Mesothelial cell of epicardium (in vitro differentiated cells): ENCODE measurements around the gene MARCHF6. TPM values are rescaled to one million over a fixed set of nuclear protein-coding genes. Genes with fewer than 3 reads are reported as not detected.
"Not testable (repeated sequence)": the region's sequence is repeated elsewhere in the genome, so short reads cannot be mapped to it uniquely, and the experiment has no call there.

Experiments used
- DNase-seq, 2 experiments: peaks; one replicate each; pipeline ENCODE4 v3.0.0; 2021; ENCODE audit warnings: low spot score in 2 of 2; ENCODE audit not compliant: unreplicated experiment in 2 of 2
- H3K27ac Mint-ChIP-seq: 2 replicates; pipeline ENCODE4 v1.8.0; 2021; ENCODE audit warnings: mixed read lengths
- H3K27me3 Mint-ChIP-seq: 2 replicates; pipeline ENCODE4 v1.8.0; 2021; ENCODE audit warnings: low read depth, mixed read lengths
- H3K36me3 Mint-ChIP-seq: 2 replicates; pipeline ENCODE4 v1.8.0; 2021; ENCODE audit warnings: mixed read lengths
- H3K4me1 Mint-ChIP-seq: 2 replicates; pipeline ENCODE4 v1.8.0; 2021; ENCODE audit warnings: mixed read lengths
- H3K4me3 Mint-ChIP-seq: 2 replicates; pipeline ENCODE4 v1.8.0; 2021; ENCODE audit warnings: mild to moderate bottlenecking, moderate library complexity, mixed read lengths
- H3K9me3 Mint-ChIP-seq: 2 replicates; pipeline ENCODE4 v1.8.0; 2021; ENCODE audit warnings: mixed read lengths
- total RNA-seq: library from RNA; stranded (reverse); gene quantifications from 3 replicates; pipeline ENCODE4 v1.2.1, GENCODE V29; 2021
- TF ChIP-seq, protein P1 (sequence below): fragments of 200-600 bp; sonication (generic); IDR thresholded peaks from one replicate; pipeline ENCODE4 v1.5.0; 2021; ENCODE audit warnings: antibody characterized with exemption; ENCODE audit not compliant: unreplicated experiment

MARCHF6 gene
- total RNA-seq, 1 donor from 2014 or later = 273 TPM

DNA sequence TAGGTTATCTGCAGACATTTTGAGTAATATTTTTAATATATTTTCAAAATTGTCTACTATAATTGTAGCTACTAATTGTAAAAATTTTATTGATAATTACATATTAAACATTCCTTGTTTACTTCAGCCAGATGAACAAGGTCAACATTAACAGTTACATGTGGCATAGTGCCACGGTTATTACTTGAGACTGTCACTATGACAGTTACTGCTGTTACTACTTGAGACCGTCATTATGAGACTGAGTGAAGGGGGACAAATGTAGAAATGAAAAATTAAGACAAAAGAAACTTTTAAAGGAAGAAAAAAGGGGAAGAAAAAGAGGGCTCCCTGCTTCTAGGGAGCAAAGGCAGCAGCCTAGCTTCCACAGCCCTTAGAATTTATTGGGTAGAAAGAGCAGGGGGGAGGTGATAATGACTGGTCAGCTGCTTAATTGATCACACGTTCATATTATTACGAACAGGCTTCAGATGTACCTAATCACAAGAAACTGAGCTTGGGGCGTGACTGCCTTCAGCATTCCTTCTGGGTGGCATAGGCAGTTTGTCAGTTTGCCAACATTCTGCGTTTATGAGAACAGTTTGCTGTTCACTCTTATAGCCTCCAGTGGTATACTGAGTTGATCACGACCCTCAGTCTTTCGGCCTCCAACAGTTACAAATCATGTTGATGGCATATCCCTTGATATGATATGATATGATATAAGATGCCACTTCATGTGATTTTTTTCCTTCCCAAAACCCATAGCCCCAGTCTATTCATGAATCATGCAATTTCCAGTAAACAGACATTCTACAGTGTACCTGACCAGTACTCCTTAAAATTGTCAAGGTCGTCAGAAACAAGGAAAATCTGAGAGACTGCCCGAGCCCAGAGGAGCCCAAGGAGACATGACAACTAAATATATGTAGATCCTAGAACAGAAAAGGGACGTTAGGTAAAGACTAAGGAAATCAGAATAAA lies 13.1 kb downstream of the MARCHF6 start:
- peak overlapping the region; percentile 81 for H3K27ac Mint-ChIP-seq
- peaks cover 18% of the 10 kb centered on the region for H3K4me1 Mint-ChIP-seq
- TF ChIP-seq, protein P1, sequence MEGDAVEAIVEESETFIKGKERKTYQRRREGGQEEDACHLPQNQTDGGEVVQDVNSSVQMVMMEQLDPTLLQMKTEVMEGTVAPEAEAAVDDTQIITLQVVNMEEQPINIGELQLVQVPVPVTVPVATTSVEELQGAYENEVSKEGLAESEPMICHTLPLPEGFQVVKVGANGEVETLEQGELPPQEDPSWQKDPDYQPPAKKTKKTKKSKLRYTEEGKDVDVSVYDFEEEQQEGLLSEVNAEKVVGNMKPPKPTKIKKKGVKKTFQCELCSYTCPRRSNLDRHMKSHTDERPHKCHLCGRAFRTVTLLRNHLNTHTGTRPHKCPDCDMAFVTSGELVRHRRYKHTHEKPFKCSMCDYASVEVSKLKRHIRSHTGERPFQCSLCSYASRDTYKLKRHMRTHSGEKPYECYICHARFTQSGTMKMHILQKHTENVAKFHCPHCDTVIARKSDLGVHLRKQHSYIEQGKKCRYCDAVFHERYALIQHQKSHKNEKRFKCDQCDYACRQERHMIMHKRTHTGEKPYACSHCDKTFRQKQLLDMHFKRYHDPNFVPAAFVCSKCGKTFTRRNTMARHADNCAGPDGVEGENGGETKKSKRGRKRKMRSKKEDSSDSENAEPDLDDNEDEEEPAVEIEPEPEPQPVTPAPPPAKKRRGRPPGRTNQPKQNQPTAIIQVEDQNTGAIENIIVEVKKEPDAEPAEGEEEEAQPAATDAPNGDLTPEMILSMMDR = no peak
- H3K9me3 Mint-ChIP-seq = peaks cover 5% of the 10 kb centered on the region
- H3K4me3 Mint-ChIP-seq = no peak overlapping the region
- H3K36me3 Mint-ChIP-seq = peaks cover 4% of the 10 kb centered on the region
- no peaks in the 10 kb centered on the region for H3K27me3 Mint-ChIP-seq
- DNase-seq = no peak

DNA sequence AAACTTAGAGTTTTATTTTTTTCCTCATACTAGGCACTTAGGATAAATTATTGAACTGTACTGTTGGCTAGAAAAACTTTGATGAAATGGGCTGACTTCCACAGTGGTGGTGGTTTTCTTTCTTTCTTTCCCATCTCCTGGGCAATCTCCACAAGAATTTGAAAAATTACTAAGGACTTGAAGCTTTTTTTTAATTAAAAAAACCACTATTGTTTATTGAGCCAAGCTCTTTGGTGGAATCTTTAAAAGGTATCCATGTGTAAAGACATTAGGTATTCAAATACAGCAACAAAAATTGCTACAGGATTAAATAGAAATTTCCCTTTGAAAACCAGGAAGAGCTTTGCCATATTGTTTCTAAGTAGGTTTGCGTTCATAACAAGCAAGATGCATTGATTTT lies 14.1 kb downstream of the MARCHF6 start:
- peaks cover under 1% of the 10 kb centered on the region for H3K9me3 Mint-ChIP-seq
- peaks cover 20% of the 10 kb centered on the region for H3K4me1 Mint-ChIP-seq
- H3K36me3 Mint-ChIP-seq = no peaks in the 10 kb centered on the region
- no peaks in the 10 kb centered on the region for H3K27me3 Mint-ChIP-seq
- DNase-seq = no peak
- TF ChIP-seq, protein P1 = no peak
- H3K27ac Mint-ChIP-seq = peak overlapping the region; percentile 31
- H3K4me3 Mint-ChIP-seq = no peak overlapping the region

DNA sequence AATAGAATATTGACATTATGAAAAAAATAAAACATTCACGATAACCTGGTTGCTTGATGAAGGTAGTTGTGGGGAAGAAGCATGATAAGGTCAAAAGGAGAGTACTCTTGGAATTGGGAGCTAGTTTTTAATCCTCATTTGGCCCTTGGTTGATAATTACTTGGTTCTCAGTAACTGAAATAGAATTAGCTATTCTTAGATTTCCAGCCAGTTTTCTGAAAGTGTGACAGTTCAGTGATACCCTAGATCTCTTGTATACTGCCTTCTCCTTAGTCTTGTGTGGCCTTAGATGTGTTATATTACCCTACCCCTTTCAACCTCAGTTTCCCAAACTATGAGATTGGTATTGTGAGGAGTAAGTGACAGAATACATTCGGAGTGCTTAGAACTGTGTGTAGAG lies 17.4 kb downstream of the MARCHF6 start:
- H3K27me3 Mint-ChIP-seq = no peaks in the 10 kb centered on the region
- peaks cover 3% of the 10 kb centered on the region for H3K36me3 Mint-ChIP-seq
- no peak for DNase-seq
- no peaks in the 10 kb centered on the region for H3K9me3 Mint-ChIP-seq
- peak overlapping the region; percentile 2 for H3K27ac Mint-ChIP-seq
- no peak overlapping the region for H3K4me3 Mint-ChIP-seq
- TF ChIP-seq, protein P1 = no peak
- H3K4me1 Mint-ChIP-seq = peaks cover 38% of the 10 kb centered on the region

DNA sequence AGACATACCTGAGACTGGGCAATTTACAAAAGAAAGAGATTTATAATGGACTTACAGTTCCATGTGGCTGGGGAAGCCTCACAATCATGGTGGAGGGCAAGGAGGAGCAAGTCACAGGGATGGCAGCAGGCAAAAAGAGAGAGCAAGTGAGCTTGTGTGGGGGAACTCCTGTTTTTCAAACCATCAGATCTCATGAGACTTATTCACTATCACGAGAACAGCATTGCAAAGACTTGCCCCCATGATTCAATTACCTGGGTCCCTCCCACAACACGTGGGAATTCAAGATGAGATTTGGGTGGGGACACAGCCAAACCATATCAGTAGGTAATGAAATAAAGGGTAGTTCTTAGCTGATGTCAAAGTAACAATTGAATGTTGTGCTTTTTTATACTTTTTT lies 17.9 kb downstream of the MARCHF6 start:
- H3K9me3 Mint-ChIP-seq, H3K27me3 Mint-ChIP-seq, H3K4me3 Mint-ChIP-seq, H3K27ac Mint-ChIP-seq, H3K36me3 Mint-ChIP-seq, DNase-seq: not testable (repeated sequence)
- peaks cover 40% of the 10 kb centered on the region for H3K4me1 Mint-ChIP-seq

DNA sequence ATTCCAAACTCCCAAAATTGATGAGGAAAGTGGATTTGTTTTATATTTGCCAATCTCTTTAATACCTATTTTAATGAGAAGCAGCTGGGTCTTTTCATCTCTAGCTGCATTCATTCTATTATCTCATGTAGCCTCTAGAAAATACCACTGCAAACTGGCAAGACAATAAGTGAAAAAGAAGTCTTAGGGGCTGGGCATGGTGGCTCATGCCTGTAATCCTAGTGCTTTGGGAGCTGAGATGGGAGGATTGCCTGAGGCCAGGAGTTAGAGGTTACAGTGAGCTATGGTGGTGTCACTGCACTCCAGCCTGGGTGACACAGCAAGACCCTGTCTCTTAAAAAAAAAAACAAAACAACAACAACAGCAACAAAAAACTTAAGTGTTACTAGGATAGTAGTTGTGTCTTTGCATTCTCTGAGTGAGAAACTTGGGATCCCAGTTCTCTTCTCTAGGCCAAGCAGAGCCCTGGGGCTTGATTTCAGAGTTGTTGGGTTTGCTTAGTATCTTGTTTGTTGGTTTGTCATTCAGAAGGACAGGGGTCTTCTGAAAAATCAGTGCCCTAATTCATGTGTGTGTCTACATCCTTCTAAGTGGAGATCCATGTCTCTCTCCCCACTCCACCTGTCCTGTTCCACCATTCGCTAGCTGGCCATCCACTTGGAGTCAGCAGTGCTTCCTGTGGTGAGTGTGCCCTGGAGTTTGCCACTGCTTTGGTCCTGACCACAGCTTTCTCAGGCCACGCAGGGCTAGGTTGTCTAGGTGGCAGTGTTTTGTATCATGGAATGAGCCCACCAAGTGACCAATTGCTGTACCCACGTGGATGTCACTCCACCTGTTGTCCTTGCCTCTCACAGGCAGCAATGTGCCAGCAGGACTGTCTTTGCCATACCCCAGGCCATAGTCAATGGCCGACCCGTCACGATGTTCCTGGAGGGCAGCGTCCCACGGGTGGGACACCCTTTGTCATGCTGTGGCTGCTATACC lies 19.5 kb downstream of the MARCHF6 start:
- Mint-ChIP-seq H3K27ac (peak overlapping the region; percentile 83), H3K4me3 (no peak overlapping the region), H3K36me3 (peaks cover 14% of the 10 kb centered on the region)

More for the DNA sequence above, 19.5 kb downstream of the MARCHF6 start:
- Mint-ChIP-seq H3K27me3 (no peaks in the 10 kb centered on the region), H3K9me3 (no peaks in the 10 kb centered on the region), H3K4me1 (peaks cover 30% of the 10 kb centered on the region)
- DNase-seq = no peak
- TF ChIP-seq, protein P1 = no peak
